H1 (cell line): ENCODE measurements around the gene ADAM12. TPM values are rescaled to one million over a fixed set of nuclear protein-coding genes. Genes with fewer than 3 reads are reported as not detected.

ENCODE experiments used
- CTCF ChIA-PET: fragments of 300-600 bp; sonication (Branson Sonifier 250); formaldehyde crosslinking; loops from one replicate; lab custom pipeline; 2021; ENCODE audit not compliant: partially characterized antibody; lab: Charles Lee
- POLR2A ChIA-PET: fragments of 300-600 bp; sonication (Branson Sonifier 250); formaldehyde crosslinking; loops from one replicate; lab custom pipeline; 2021; ENCODE audit warnings: inconsistent platforms; ENCODE audit not compliant: partially characterized antibody; lab: Charles Lee
- DNase-seq, 2 experiments: peaks; one replicate each; pipeline versions ENCODE4 v3.0.0 to v3.0.0-alpha.2; 2010 to 2022; ENCODE audit warnings: low spot score in 2 of 2, low read depth in 1 of 2, mixed read lengths in 1 of 2
- FAIRE-seq: peaks from 2 replicates; lab custom pipeline; 2011; peaks lifted over from hg19 to GRCh38; lab: Jason Lieb, UNC
- H2AFZ ChIP-seq: 2 replicates; pipeline ENCODE4 v1.8.1; 2012; ENCODE audit warnings: low read length, inconsistent platforms
- H2AK5ac ChIP-seq: 2 replicates; pipeline ENCODE4 v1.6.1; 2013; ENCODE audit warnings: low read depth, low read length
- H2BK120ac ChIP-seq: replicated peaks from 2 replicates; pipeline ENCODE3; 2013; ENCODE audit warnings: low read depth, low read length, inconsistent platforms
- H2BK12ac ChIP-seq: 2 replicates; pipeline ENCODE4 v1.6.1; 2013; ENCODE audit warnings: low read depth, low read length
- H2BK15ac ChIP-seq: 2 replicates; pipeline ENCODE4 v1.6.1; 2013; ENCODE audit warnings: low read length
- H2BK20ac ChIP-seq: 2 replicates; pipeline ENCODE4 v1.6.1; 2013; ENCODE audit warnings: low read length
- H2BK5ac ChIP-seq: 2 replicates; pipeline ENCODE4 v1.6.1; 2013; ENCODE audit warnings: low read depth, low read length
- H3K14ac ChIP-seq: 2 replicates; pipeline ENCODE4 v1.6.1; 2013; ENCODE audit warnings: inconsistent platforms; ENCODE audit not compliant: insufficient read length
- H3K18ac ChIP-seq: 2 replicates; pipeline ENCODE4 v1.6.1; 2013; ENCODE audit warnings: low read length; ENCODE audit errors: extremely low read depth
- H3K23ac ChIP-seq: 2 replicates; pipeline ENCODE4 v1.6.1; 2013; ENCODE audit warnings: inconsistent platforms; ENCODE audit not compliant: insufficient read length
- H3K23me2 ChIP-seq: 2 replicates; pipeline ENCODE4 v1.6.1; 2013; ENCODE audit warnings: low read depth, low read length
- H3K27ac ChIP-seq: 2 replicates; pipeline ENCODE4 v1.6.1; 2011; ENCODE audit warnings: low read depth, low read length, inconsistent platforms
- H3K27me3 ChIP-seq, 4 experiments: replicated peaks in 1 of 4; 1 replicate in 1 of 4; 2 replicates in 3 of 4; pipeline versions ENCODE4 v1.6.1 to v1.8.1; 2011 to 2013; ENCODE audit warnings: low read length in 3 of 4, mild to moderate bottlenecking in 3 of 4, inconsistent platforms in 2 of 4, mixed read lengths in 2 of 4, moderate library complexity in 1 of 4; ENCODE audit not compliant: control insufficient read depth in 3 of 4, insufficient read depth in 3 of 4; ENCODE audit errors: extremely low read depth in 1 of 4
- H3K36me3 ChIP-seq, 4 experiments: 2 replicates each; pipeline versions ENCODE4 v1.6.1 to v1.8.1; 2011 to 2013; ENCODE audit warnings: mild to moderate bottlenecking in 4 of 4, low read length in 3 of 4, moderate library complexity in 2 of 4, control low read depth in 1 of 4, inconsistent platforms in 1 of 4; ENCODE audit not compliant: insufficient read depth in 4 of 4, control insufficient read depth in 2 of 4
- H3K4ac ChIP-seq: replicated peaks from 2 replicates; pipeline ENCODE3; 2013; ENCODE audit warnings: low read length, low read depth, mixed read lengths, inconsistent platforms; ENCODE audit not compliant: insufficient read length
- H3K4me1 ChIP-seq, 4 experiments: replicated peaks in 1 of 4; 1 replicate in 1 of 4; 2 replicates in 3 of 4; pipeline versions ENCODE4 v1.6.1 to v1.8.1; 2011 to 2013; ENCODE audit warnings: low read length in 3 of 4, inconsistent platforms in 2 of 4, mixed read lengths in 1 of 4; ENCODE audit not compliant: insufficient read depth in 4 of 4, control insufficient read depth in 3 of 4
- H3K4me2 ChIP-seq, 2 experiments: 2 replicates each; pipeline versions ENCODE4 v1.6.1 to v1.8.1; 2011 to 2013; ENCODE audit warnings: low read depth in 2 of 2, low read length in 2 of 2, control low read depth in 1 of 2, inconsistent platforms in 1 of 2, mild to moderate bottlenecking in 1 of 2; ENCODE audit not compliant: insufficient read depth in 1 of 2
- H3K4me3 ChIP-seq, 4 experiments: fragments of 200-600, 300-600 bp in 1 of 4; sonication (generic), shearing (Covaris generic), sonication (Bioruptor Twin) in 1 of 4; 2 replicates each; pipeline versions ENCODE4 v1.5.1 to v1.8.1; 2011 to 2016; ENCODE audit warnings: low read length in 4 of 4, low read depth in 3 of 4, control low read depth in 2 of 4, inconsistent platforms in 2 of 4, mild to moderate bottlenecking in 2 of 4, mixed read lengths in 1 of 4, moderate library complexity in 1 of 4; ENCODE audit not compliant: insufficient read depth in 2 of 4; ENCODE audit errors: extremely low read depth in 1 of 4
- H3K56ac ChIP-seq: replicated peaks from 2 replicates; pipeline ENCODE3; 2013; ENCODE audit warnings: low read depth, mild to moderate bottlenecking, mixed read lengths, low read length, inconsistent platforms; ENCODE audit not compliant: insufficient read length
- H3K79me1 ChIP-seq: 2 replicates; pipeline ENCODE4 v1.6.1; 2013; ENCODE audit warnings: low read depth, low read length, control low read depth
- H3K79me2 ChIP-seq, 2 experiments: 2 replicates each; pipeline versions ENCODE4 v1.6.1 to v1.8.1; 2012 to 2013; ENCODE audit warnings: low read length in 2 of 2, mild to moderate bottlenecking in 2 of 2, inconsistent platforms in 1 of 2; ENCODE audit not compliant: insufficient read depth in 2 of 2, control insufficient read depth in 1 of 2
- H3K9ac ChIP-seq, 4 experiments: replicated peaks in 1 of 4; 1 replicate in 1 of 4; 2 replicates in 3 of 4; pipeline versions ENCODE4 v1.6.1 to v1.8.1; 2011 to 2013; ENCODE audit warnings: low read depth in 3 of 4, low read length in 3 of 4, control low read depth in 2 of 4, mild to moderate bottlenecking in 2 of 4, moderate library complexity in 2 of 4, inconsistent platforms in 1 of 4; ENCODE audit errors: extremely low read depth in 1 of 4
- H3K9me3 ChIP-seq, 2 experiments: 2 replicates each; pipeline versions ENCODE4 v1.6.1 to v1.8.1; 2012 to 2013; ENCODE audit warnings: mild to moderate bottlenecking in 2 of 2, moderate library complexity in 2 of 2, control low read depth in 1 of 2, inconsistent platforms in 1 of 2, low read depth in 1 of 2, low read length in 1 of 2, mixed read lengths in 1 of 2; ENCODE audit not compliant: insufficient read depth in 2 of 2
- H4K20me1 ChIP-seq, 2 experiments: replicated peaks in 1 of 2; 2 replicates each; pipeline versions ENCODE3 to v1.8.1; 2011 to 2013; ENCODE audit warnings: inconsistent platforms in 2 of 2, low read length in 2 of 2, mild to moderate bottlenecking in 1 of 2; ENCODE audit not compliant: insufficient read depth in 2 of 2, control insufficient read depth in 1 of 2
- H4K5ac ChIP-seq: 2 replicates; pipeline ENCODE4 v1.6.1; 2013; ENCODE audit warnings: low read length, low read depth, mixed read lengths, inconsistent platforms; ENCODE audit not compliant: insufficient read length
- H4K8ac ChIP-seq: 2 replicates; pipeline ENCODE4 v1.8.0; 2013; ENCODE audit warnings: mild to moderate bottlenecking, moderate library complexity, low read length, inconsistent platforms; ENCODE audit not compliant: insufficient read depth; ENCODE audit errors: extremely low read depth
- H4K91ac ChIP-seq: replicated peaks from 2 replicates; pipeline ENCODE3; 2013; ENCODE audit warnings: low read length, mixed read lengths, inconsistent platforms; ENCODE audit not compliant: insufficient read length
- GABPA ChIP-seq: IDR thresholded peaks from 2 replicates; pipeline ENCODE4 v1.6.1; 2011; ENCODE audit warnings: mild to moderate bottlenecking, low read length, moderate library complexity, borderline replicate concordance; ENCODE audit not compliant: insufficient read depth
- SP4 ChIP-seq: IDR thresholded peaks from 2 replicates; pipeline ENCODE4 v1.6.1; 2012; ENCODE audit warnings: low read length, inconsistent platforms
- SUZ12 ChIP-seq: fragments of 200-600 bp; sonication (generic); IDR thresholded peaks from 2 replicates; pipeline ENCODE4 v1.6.1; 2012; ENCODE audit warnings: mild to moderate bottlenecking, inconsistent platforms, low read length, moderate library complexity, mixed read lengths
- TAF7 ChIP-seq: optimal IDR thresholded peaks from 2 replicates; pipeline ENCODE3; 2011; ENCODE audit warnings: low read depth, mild to moderate bottlenecking, inconsistent platforms, low read length, moderate library complexity, borderline replicate concordance
- WGBS, 2 experiments: shearing (Covaris generic) in 1 of 2; methylation state at CpG; one replicate each; pipeline versions ENCODE4 v1.1.6 to v1.1.7; 2013 to 2015; ENCODE audit warnings: low lambda C conversion rate in 2 of 2, mixed read lengths in 2 of 2, inconsistent platforms in 1 of 2, low coverage in 1 of 2, missing lambda C conversion rate in 1 of 2; ENCODE audit not compliant: insufficient replicate concordance in 2 of 2, insufficient coverage in 1 of 2, insufficient read length in 1 of 2; ENCODE audit errors: extremely low coverage in 1 of 2, missing lambda C conversion rate in 1 of 2; 5-methylcytosine and 5-hydroxymethylcytosine counted together
- polyA plus RNA-seq, 7 experiments: library from polyadenylated mRNA; depleted of rRNA in 3 of 7; stranded (reverse) in 5 of 7; unstranded in 2 of 7; fragments of >200 nt in 5 of 7; fragments of 200-250 nt in 2 of 7; gene quantifications; 1 replicate in 5 of 7; 2 replicates in 1 of 7; 4 replicates in 1 of 7; pipeline versions ENCODE4 v1.2.1 to v1.2.3, GENCODE V29; 2011 to 2013; ENCODE audit warnings: missing spikeins in 2 of 7, mixed read lengths in 2 of 7
- total RNA-seq: library from RNA; stranded (reverse); fragmentation: NEBNext Ultra II Directional; extraction: Animal tissue kit (Norgen Biotek cat#: 25700); gene quantifications from 2 replicates; pipeline ENCODE4 v1.2.1, GENCODE V29; 2021
- TF ChIP-seq, protein P1 (sequence below): IDR thresholded peaks from 2 replicates; pipeline ENCODE4 v1.6.1; 2012; ENCODE audit warnings: low read length, inconsistent platforms

Gene ADAM12
- total and polyA plus RNA-seq, 2 of the 8 experiments (the other 6 are each of a cell fraction or from before 2014, with no cell fraction given) = 0.07 to 0.17 TPM

DNA sequence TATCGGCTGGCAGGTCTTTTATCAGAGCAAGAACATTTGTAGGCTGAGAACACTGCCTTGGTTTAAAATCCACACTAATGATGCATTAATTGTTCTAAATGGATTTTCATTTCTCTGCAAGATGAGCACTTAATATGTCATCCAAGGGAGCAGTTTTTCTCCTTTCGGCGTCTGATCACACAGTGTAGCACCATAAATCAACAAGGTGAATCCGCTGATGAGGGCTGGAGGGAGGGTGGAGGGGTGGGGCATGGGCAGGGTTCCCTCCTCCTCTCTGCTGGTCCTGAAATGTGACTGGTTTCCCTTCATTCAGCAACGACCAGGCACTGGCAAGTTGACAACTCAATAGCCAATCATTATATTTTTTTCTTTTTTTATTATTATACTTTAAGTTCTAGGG, 45.6 kb downstream of the ADAM12 start:
- no peak overlapping the region for H3K18ac ChIP-seq

More for the DNA sequence above, 45.6 kb downstream of the ADAM12 start:
- no peaks in the 10 kb centered on the region for H3K79me2 ChIP-seq
- no peak for FAIRE-seq
- H3K9ac ChIP-seq = no peak overlapping the region
- H2BK12ac ChIP-seq = no peak overlapping the region
- CTCF ChIA-PET = no interaction called here
- H3K23me2 ChIP-seq = no peaks in the 10 kb centered on the region
- H3K4me1 ChIP-seq = no peaks in the 10 kb centered on the region
- POLR2A ChIA-PET = no interaction called here
- H2AK5ac ChIP-seq = no peak overlapping the region
- DNase-seq = no peak
- no peak overlapping the region for H2BK5ac ChIP-seq
- H3K27me3 ChIP-seq = no peaks in the 10 kb centered on the region
- H3K36me3 ChIP-seq = no peaks in the 10 kb centered on the region
- no peak overlapping the region for H3K27ac ChIP-seq
- no peaks in the 10 kb centered on the region for H3K9me3 ChIP-seq
- H4K20me1 ChIP-seq = no peaks in the 10 kb centered on the region
- H2BK20ac ChIP-seq = no peak overlapping the region
- WGBS, 2 experiments = 94% methylated on average over 5 of the region's 5 CpGs; no CpG with 5 or more reads in 1 of the 2 experiments
- no peak overlapping the region for H3K56ac ChIP-seq
- H2BK15ac ChIP-seq = no peak overlapping the region
- H4K5ac ChIP-seq = no peak overlapping the region
- no peak overlapping the region for H3K23ac ChIP-seq
- H2AFZ ChIP-seq = no peak overlapping the region
- H3K4me2 ChIP-seq = no peak overlapping the region
- no peak overlapping the region for H3K4ac ChIP-seq
- H4K8ac ChIP-seq = no peak overlapping the region
- no peak overlapping the region for H4K91ac ChIP-seq
- H3K4me3 ChIP-seq = no peak overlapping the region
- no peak overlapping the region for H3K14ac ChIP-seq
- H3K79me1 ChIP-seq = no peaks in the 10 kb centered on the region
- TF ChIP-seq, protein P1, sequence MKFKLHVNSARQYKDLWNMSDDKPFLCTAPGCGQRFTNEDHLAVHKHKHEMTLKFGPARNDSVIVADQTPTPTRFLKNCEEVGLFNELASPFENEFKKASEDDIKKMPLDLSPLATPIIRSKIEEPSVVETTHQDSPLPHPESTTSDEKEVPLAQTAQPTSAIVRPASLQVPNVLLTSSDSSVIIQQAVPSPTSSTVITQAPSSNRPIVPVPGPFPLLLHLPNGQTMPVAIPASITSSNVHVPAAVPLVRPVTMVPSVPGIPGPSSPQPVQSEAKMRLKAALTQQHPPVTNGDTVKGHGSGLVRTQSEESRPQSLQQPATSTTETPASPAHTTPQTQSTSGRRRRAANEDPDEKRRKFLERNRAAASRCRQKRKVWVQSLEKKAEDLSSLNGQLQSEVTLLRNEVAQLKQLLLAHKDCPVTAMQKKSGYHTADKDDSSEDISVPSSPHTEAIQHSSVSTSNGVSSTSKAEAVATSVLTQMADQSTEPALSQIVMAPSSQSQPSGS = no peak
- TF ChIP-seq GABPA = no peak
- no peak for TF ChIP-seq SP4
- no peak for TF ChIP-seq TAF7
- TF ChIP-seq SUZ12 = no peak
- no peak overlapping the region for H2BK120ac ChIP-seq
